ENCODE results near the gene CHAF1A.
A peak's percentile ranks its signal among the peaks of the same experiment; 100 is the strongest.

CHAF1A gene

GRCh38 chr19:4367781-4368127 lies 34.7 kb upstream of the CHAF1A start:
- no peak for DNase-seq

DNA sequence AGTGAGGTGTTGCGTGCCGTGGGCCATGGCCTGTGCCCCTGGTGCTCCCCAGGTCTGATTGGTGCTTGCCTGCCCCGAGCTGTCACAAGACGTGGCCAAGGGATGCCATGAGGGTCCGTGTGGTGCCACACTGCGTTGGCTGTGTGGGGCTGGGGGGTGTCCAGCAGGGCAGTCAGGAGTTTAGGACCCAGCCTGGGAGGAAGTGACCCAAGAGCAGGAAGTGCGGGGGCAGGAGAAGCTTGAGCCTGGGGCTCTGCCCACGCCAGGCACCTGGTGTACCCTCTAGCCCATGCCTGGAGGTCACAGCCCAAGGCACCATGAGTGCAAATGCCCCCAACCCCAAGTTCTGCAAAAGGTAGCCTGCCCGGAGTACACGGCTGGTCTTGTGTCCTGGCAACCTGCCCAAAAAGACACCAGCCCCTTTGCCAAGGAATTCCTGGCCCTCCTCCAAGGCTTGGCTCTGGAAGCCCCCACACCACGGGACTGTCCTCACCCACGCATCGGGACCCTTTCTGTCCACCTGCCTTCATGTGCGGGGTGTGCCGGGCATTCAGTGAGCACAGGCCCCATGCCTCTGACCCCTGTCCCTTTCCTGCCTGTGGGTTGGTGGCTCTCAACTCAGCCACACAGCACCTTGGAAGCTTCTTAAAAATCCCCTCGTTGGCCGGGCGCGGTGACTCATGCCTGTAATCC lies 34.2 kb upstream of the CHAF1A start:
- DNase-seq: no peak

GRCh38 chr19:4369109-4369887 lies 33.1 kb upstream of the CHAF1A start:
- peak; percentile 73 for DNase-seq

GRCh38 chr19:4369888-4370260 lies 32.6 kb upstream of the CHAF1A start:
- peak; percentile 84 for DNase-seq

DNA sequence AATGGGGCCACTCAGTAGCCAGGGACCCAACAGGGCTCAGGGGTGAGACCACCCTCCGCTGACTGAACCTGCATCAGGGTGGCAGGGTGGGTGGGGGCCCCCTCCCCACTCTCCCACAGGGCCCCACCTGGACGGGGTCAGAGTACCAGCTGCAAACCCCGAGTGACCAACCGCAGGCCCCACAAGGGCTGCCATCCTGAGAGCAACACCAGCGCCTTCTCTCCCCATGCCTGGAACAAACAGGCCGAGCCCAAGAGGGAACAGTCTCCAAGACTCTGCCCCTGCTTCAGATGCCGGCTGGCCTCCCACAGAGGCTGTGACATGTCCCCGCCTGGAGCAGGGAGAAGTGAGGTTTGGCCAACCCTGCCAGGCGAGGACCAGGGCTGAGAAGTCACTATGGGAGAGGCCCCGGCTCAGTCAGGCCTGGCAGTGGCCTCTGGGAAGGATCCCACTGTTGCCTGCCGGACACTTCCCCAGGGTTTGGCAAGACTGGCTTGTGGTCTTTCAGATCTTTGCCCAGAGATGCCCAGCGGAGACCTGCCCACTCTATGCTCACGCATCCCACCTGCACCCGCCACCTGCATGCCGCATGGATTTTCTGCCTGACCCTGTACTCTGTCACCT lies 31.9 kb upstream of the CHAF1A start:
- DNase-seq: no peak

- no peak for DNase-seq
Measured at GRCh38 chr19:4371247-4372164, 30.9 kb upstream of the CHAF1A start.

DNA sequence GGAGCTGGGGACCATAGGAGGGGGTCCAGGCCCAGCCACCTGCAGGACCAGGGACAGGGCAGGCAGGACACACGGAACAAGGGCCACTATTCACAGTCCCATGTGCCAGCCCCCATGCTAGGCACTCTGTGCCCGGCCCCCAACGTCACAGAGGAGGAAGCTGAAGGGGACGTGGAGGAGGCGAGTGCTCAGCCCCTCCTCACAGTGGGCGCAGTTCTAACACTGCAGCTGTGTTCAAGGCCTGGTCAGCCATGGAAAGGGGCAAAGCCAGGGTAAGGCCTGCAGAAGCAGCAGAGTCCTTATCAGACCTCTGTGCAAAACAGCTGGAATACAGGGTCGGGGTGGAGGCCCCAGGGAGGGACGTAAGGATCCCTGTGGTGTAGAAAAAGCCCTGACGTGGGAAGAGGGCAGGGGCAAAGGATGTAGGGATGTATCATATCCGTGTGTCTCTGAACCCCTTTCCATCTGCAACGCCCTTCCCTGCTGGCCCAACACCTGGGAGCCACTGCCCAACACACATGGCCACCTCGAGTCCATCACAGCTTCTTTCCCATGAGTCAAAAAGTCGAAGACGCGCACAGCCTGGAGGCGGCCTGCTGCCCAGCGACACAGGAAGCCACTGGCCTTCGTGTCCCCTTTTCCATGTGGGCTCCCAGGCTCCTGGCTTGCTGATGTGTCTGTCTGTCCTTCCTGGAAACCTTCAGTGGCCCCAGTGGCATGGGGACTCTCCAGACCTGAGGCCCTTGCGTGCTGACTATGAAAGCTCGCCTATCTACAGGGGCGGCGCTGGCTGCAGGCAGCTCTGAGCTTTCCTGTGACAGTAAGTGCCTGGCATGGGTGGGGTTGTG lies 30.1 kb upstream of the CHAF1A start:
- no peak for DNase-seq

DNA sequence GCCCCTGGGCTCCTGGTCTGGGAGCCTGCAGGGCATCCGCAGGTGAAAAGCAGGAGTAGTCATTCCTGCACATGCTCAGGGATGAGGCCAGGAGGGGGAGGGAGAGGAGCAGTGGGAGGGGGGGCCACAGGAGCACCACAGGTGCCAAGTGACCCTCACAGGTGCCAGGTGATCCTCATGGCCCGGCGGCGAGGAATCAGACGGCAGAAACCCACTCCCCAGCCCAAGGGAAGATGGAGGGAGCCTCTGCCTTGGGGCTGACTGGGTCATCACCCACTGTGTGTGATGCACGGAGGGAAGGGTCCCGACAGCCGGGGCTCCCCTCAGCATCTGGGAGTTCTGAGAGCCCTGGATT lies 29.4 kb upstream of the CHAF1A start:
- DNase-seq: no peak

- no peak for DNase-seq
Measured at GRCh38 chr19:4373601-4374497, 28.6 kb upstream of the CHAF1A start.

GRCh38 chr19:4374498-4375163 lies 27.8 kb upstream of the CHAF1A start:
- no peak for DNase-seq

- DNase-seq: no peak
Measured at GRCh38 chr19:4375164-4376027, 27.0 kb upstream of the CHAF1A start.

DNA sequence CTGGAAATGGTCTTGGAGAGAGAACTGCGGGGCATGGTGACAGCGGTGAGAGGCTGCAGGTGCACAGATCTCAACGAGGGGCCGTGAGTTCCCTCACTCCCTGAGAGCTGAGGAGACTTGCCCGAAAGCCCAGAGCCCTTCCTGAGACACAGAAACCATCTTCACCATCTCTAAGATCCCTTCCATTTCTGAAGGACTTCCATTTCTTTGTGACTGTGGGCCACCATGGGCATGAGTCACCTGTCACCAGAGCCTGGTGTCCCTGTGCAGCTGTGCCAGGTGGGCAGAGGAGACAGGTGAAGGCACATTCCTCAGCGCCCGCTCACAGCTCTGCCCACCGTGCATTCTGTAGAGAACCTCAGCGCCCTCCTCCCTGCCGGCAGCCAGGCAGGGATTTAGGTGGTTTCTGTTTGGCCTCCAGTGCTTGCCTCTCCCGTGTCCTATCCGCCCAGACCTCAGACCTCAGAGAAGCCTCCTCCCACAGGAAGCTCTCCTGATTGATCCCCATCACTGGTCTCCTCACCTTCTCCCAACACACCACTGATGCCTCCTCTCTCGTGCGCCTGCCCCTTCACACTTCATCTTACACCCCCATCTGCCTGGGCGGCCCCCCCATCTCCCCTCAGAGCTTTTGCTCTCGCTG lies 26.3 kb upstream of the CHAF1A start:
- DNase-seq: no peak

GRCh38 chr19:4376671-4376990 lies 25.8 kb upstream of the CHAF1A start:
- DNase-seq: no peak

GRCh38 chr19:4376991-4377781 lies 25.3 kb upstream of the CHAF1A start:
- DNase-seq: no peak

GRCh38 chr19:4378886-4379285 lies 23.6 kb upstream of the CHAF1A start:
- DNase-seq: no peak

DNA sequence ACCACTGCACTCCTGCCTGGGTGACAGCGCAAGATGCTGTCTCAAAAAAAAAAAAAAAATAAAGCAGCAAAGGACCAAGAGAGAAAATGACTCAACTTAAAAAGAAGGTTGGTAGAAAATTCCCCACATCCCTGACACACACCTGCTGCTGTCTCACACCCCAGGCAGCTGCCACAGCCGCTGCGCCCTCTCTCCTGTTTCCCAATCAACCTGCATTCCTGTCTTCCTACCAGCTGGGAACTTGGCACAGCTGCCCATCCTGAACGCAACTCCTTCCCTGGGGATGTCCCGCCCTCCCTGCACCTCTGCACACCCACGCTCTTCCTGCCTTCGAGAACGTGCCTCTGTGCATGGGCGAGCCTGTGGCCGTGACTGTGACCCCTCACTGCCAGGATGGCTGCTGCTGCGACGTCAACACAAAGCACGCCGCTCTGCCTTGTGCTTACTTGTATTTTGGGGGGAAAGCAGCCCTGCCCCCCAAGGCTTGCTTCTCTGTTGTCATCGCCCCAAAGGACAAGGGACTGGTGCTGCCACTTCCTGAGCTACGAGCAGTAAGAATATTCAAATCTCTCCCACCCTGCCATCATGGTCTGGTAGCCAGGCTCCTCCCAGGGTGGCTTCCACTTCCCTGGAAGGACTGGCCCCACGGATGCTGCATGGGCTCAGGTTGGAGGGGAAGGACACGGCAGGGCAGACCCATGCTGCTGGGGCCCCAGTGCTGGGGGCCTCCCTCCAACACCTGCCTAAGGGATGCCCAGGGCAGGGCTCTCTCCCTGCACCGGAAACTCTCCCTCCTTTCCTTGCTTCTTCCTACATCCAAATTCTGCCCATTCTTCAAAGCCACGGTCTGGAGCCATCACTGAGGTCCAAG lies 22.8 kb upstream of the CHAF1A start:
- DNase-seq: peak; percentile 35

DNA sequence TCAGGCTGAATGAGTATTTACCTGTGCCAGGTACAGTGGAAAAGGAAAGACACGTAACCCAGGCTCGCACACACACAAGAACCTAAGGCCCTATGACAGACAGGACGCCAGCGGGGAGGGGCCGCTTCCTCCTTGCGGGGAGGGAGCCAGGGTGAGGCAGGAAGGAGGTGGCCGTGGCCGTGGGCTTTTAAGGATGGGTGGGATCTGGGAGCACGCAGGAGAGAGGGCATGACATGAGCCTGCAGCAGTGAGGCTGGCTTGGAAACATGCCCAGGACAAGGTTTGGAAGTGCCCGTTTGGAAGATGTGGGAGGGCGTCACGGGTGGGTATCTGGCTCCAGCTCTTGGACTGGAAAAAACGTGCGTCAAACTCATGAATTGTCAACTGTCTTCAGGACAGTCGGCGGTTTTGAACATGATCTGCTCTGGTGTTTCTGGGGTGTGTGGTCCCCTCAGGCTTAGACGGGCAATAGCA lies 22.1 kb upstream of the CHAF1A start:
- DNase-seq: peak; percentile 78

Data from CD4-positive, alpha-beta T cell treated with Interleukin-6 for 4 hours (primary cell).